ENCODE data around the gene CLEC12A.

GRCh38 chr12:9933958-9934357 lies 37.3 kb upstream of the CLEC12A start:
- no peak for TF ChIP-seq PHF8 (IDR thresholded peaks at IDR 0.05; ENCODE audit: borderline replicate concordance, low read depth)
- TF ChIP-seq USF2 (IDR thresholded peaks at IDR 0.05): no peak
- TF ChIP-seq CBX8 (IDR thresholded peaks at IDR 0.05): no peak
- no peak for TF ChIP-seq CTCF (IDR thresholded peaks at IDR 0.05)
- no peak for TF ChIP-seq POLR2A (IDR thresholded peaks at IDR 0.05; ENCODE audit: low read length)
- no peak for TF ChIP-seq EHMT2 (IDR thresholded peaks at IDR 0.05; ENCODE audit: low read depth)
- no peak for TF ChIP-seq RAD21 (conservative IDR thresholded peaks at IDR 0.05 in 1 of 2, IDR thresholded peaks at IDR 0.05 in 1 of 2)
- no peak for TF ChIP-seq RCOR1 (IDR thresholded peaks at IDR 0.05; ENCODE audit: low read depth, low read length)
- TF ChIP-seq REST (IDR thresholded peaks at IDR 0.05): no peak
- TF ChIP-seq RNF2 (IDR thresholded peaks at IDR 0.05; ENCODE audit: borderline replicate concordance, low read depth): no peak
- no peak for TF ChIP-seq BHLHE40 (IDR thresholded peaks at IDR 0.05; ENCODE audit: low read depth, low read length)
